HCT116 (cell line): Measurements from ENCODE around the gene AK2.

Experiments
- CBX3 ChIP-seq: IDR thresholded peaks from 2 replicates; pipeline ENCODE4 v1.6.1; 2012; ENCODE audit warnings: low read depth
- EGR1 ChIP-seq: IDR thresholded peaks from 2 replicates; pipeline ENCODE4 v1.6.1; 2012; ENCODE audit warnings: low read depth
- JUND ChIP-seq: IDR thresholded peaks from 2 replicates; pipeline ENCODE4 v1.6.1; 2012
- POLR2A ChIP-seq: IDR thresholded peaks from 2 replicates; pipeline ENCODE4 v1.7.0; 2011; ENCODE audit warnings: borderline replicate concordance; ENCODE audit not compliant: insufficient read depth, insufficient read length; ENCODE audit errors: extremely low read depth
- TF ChIP-seq, protein P1 (sequence below), 3 experiments: fragments of 200-600 bp in 1 of 3; sonication (generic) in 1 of 3; IDR thresholded peaks in 2 of 3; conservative IDR thresholded peaks in 1 of 3; 2 replicates each; pipeline ENCODE4 v1.5.1; 2012 to 2017; ENCODE audit warnings: low read depth in 2 of 3, low read length in 2 of 3, antibody characterized with exemption in 1 of 3, borderline replicate concordance in 1 of 3, control low read depth in 1 of 3, mild to moderate bottlenecking in 1 of 3, mixed read lengths in 1 of 3, mixed run types in 1 of 3, moderate library complexity in 1 of 3; ENCODE audit not compliant: insufficient read depth in 1 of 3

DNA sequence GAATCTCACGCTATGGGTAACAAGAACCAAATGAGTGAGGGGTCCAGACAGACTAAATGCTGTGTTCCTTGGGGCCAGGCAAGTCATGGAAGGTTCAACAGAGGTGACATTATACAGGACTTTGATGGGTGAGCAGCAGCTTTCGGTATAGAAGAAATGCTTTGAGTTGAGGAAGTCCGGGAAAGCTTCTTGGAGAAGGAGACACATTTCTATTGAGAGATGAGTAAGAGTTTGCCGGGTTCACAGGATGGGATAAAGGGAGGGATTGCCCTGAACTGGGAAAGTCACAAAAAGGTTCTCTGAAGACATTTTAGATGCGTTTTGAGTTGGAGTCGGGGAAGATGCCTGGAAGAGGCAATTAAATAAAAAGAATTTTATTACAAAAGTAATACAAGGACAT is 43.7 kb upstream of the AK2 start:
- TF ChIP-seq JUND, result no peak
- TF ChIP-seq, protein P1, sequence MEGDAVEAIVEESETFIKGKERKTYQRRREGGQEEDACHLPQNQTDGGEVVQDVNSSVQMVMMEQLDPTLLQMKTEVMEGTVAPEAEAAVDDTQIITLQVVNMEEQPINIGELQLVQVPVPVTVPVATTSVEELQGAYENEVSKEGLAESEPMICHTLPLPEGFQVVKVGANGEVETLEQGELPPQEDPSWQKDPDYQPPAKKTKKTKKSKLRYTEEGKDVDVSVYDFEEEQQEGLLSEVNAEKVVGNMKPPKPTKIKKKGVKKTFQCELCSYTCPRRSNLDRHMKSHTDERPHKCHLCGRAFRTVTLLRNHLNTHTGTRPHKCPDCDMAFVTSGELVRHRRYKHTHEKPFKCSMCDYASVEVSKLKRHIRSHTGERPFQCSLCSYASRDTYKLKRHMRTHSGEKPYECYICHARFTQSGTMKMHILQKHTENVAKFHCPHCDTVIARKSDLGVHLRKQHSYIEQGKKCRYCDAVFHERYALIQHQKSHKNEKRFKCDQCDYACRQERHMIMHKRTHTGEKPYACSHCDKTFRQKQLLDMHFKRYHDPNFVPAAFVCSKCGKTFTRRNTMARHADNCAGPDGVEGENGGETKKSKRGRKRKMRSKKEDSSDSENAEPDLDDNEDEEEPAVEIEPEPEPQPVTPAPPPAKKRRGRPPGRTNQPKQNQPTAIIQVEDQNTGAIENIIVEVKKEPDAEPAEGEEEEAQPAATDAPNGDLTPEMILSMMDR (IDR thresholded peaks at IDR 0.05 in 2 of 3, conservative IDR thresholded peaks at IDR 0.05 in 1 of 3; ENCODE audit: borderline replicate concordance in 1 of 3, insufficient read depth in 1 of 3, low read depth in 2 of 3, low read length in 2 of 3), result no peak
- TF ChIP-seq POLR2A, result no peak
- TF ChIP-seq EGR1, result no peak
- no peak for TF ChIP-seq CBX3
